Measurements from ENCODE around the gene NUBP1.

The NUBP1 gene

GRCh38 chr16:10806698-10807097 lies 63.1 kb downstream of the NUBP1 start:
- Histone ChIP-seq H3K27me3 (ENCODE audit: control insufficient read depth, low read length) (peaks cover 4% of the 10 kb centered on the region), H3K4me2 (ENCODE audit: low read length) (no peak overlapping the region), H3K36me3 (ENCODE audit: control insufficient read depth, low read length) (no peaks in the 10 kb centered on the region), H3K9me3 (ENCODE audit: control insufficient read depth, insufficient read depth, low read length) (no peaks in the 10 kb centered on the region), H3K27ac (ENCODE audit: low read depth, low read length) (no peak overlapping the region), H3K79me2 (ENCODE audit: control insufficient read depth, low read length) (no peaks in the 10 kb centered on the region), H4K20me1 (ENCODE audit: control insufficient read depth, insufficient read depth, low read depth, low read length) (no peaks in the 10 kb centered on the region), H3K9me2 (replicated peaks; ENCODE audit: control insufficient read depth, low read length) (no peaks in the 10 kb centered on the region), H3K4me1 (ENCODE audit: control insufficient read depth, low read length) (peaks cover 65% of the 10 kb centered on the region), H3F3A (ENCODE audit: control insufficient read depth, insufficient read depth) (no peaks in the 10 kb centered on the region), H3K4me3 (ENCODE audit: low read length) (no peak overlapping the region)
- TF ChIP-seq EZH2phosphoT487 (IDR thresholded peaks at IDR 0.05; ENCODE audit: borderline replicate concordance, low read length) (no peak), CTCF (IDR thresholded peaks at IDR 0.05; ENCODE audit: low read depth, low read length, poor library complexity, severe bottlenecking) (no peak)

- Histone ChIP-seq H3K79me2 (ENCODE audit: control insufficient read depth, low read length) (no peaks in the 10 kb centered on the region), H3K27me3 (ENCODE audit: control insufficient read depth, low read length) (peaks cover 4% of the 10 kb centered on the region), H4K20me1 (ENCODE audit: control insufficient read depth, insufficient read depth, low read depth, low read length) (no peaks in the 10 kb centered on the region), H3K4me2 (ENCODE audit: low read length) (no peak overlapping the region), H3K27ac (ENCODE audit: low read depth, low read length) (no peak overlapping the region), H3K9me2 (replicated peaks; ENCODE audit: control insufficient read depth, low read length) (no peaks in the 10 kb centered on the region), H3K36me3 (ENCODE audit: control insufficient read depth, low read length) (no peaks in the 10 kb centered on the region), H3K4me3 (ENCODE audit: low read length) (no peak overlapping the region), H3K4me1 (ENCODE audit: control insufficient read depth, low read length) (peaks cover 68% of the 10 kb centered on the region), H3K9me3 (ENCODE audit: control insufficient read depth, insufficient read depth, low read length) (no peaks in the 10 kb centered on the region), H3F3A (ENCODE audit: control insufficient read depth, insufficient read depth) (no peaks in the 10 kb centered on the region)
- no peak for TF ChIP-seq CTCF (IDR thresholded peaks at IDR 0.05; ENCODE audit: low read depth, low read length, poor library complexity, severe bottlenecking)
- no peak for TF ChIP-seq EZH2phosphoT487 (IDR thresholded peaks at IDR 0.05; ENCODE audit: borderline replicate concordance, low read length)
Measured at GRCh38 chr16:10808218-10808617, 64.6 kb downstream of the NUBP1 start.

- Histone ChIP-seq H4K20me1 (ENCODE audit: control insufficient read depth, insufficient read depth, low read depth, low read length) (no peaks in the 10 kb centered on the region), H3K36me3 (ENCODE audit: control insufficient read depth, low read length) (no peaks in the 10 kb centered on the region), H3K79me2 (ENCODE audit: control insufficient read depth, low read length) (no peaks in the 10 kb centered on the region), H3K27me3 (ENCODE audit: control insufficient read depth, low read length) (peaks cover 4% of the 10 kb centered on the region), H3K9me2 (replicated peaks; ENCODE audit: control insufficient read depth, low read length) (no peaks in the 10 kb centered on the region), H3K4me1 (ENCODE audit: control insufficient read depth, low read length) (peaks cover 67% of the 10 kb centered on the region), H3F3A (ENCODE audit: control insufficient read depth, insufficient read depth) (no peaks in the 10 kb centered on the region), H3K27ac (ENCODE audit: low read depth, low read length) (no peak overlapping the region), H3K4me2 (ENCODE audit: low read length) (peak overlapping the region; percentile 15; the same call in 1 of the 2 replicates), H3K4me3 (ENCODE audit: low read length) (no peak overlapping the region), H3K9me3 (ENCODE audit: control insufficient read depth, insufficient read depth, low read length) (no peaks in the 10 kb centered on the region)
- no peak for TF ChIP-seq EZH2phosphoT487 (IDR thresholded peaks at IDR 0.05; ENCODE audit: borderline replicate concordance, low read length)
- TF ChIP-seq CTCF (IDR thresholded peaks at IDR 0.05; ENCODE audit: low read depth, low read length, poor library complexity, severe bottlenecking): peak; percentile 37
Measured at GRCh38 chr16:10808850-10809249, 65.2 kb downstream of the NUBP1 start.
